ENCODE results near the gene BMF. TPM values are rescaled to one million over a fixed set of nuclear protein-coding genes. Genes with fewer than 3 reads are reported as not detected.

BMF gene
- total RNA-seq, 1 experiment from 2014 or later, result 11.6 TPM

DNA sequence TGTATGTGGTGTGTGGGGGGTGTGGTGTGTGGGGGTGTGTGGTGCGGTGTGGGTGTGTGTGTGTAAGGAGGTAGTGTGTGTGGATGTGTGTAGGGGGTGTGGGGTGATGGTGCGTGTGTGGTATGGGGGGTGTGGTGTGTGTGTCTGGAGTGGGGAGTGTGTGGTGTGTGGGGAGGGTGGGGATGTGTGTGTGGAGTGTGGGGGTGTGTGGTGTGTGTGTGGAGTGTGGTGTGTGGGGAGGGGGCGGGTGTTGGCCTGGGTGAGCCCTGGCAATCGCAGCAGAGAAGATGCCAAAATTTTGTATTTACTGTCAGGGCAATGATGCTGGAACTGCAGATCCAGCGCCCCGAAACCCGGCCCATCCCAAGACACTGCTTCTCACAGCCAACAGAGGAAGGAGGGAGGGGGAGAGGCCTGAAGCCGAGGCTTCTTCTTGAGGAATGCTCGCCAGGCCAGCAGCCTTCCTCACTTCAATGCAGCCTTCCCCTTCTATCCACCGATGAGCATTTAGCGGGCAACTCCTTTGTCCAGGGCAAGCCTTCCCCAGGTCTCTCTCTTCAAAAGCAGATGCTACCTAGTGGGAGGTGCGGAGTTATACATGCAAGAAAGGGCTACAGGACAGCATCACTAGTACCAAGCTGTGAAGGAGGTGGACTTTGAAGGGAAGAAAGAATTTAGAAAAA is 57.8 kb downstream of the BMF start:
- DNase-seq (ENCODE audit: low spot score), result peak; percentile 62

- no peak for DNase-seq (ENCODE audit: low spot score)
These were observed 59.7 kb downstream of the BMF start for GRCh38 chr15:40048926-40049475.

DNA sequence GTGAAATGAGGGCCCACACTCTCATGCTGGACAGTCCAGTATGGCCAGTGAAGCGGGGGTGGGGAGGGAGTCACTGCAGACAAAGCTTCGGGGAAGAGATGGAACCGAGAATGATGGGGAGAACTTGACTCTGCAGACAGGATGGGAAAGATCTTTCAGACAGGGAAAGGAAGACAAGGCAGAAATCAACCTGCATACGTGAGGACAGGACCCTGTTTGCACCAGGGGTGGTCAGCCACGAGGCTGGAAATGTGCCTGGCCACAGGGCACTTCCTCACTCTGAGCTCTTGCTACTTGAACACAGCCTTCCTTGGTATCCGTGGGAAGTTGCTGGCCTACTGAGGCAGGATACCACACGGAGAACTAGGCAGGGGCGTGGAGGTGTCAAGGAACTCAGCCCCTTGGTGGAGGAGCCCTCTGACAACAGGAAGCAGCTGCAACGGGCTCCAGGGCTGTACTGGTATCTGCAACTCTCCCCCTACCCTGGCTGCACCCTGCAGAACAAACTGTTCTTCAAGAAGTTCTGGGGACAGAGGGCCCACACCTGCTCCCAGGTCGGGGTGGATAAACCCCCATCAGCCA is 60.4 kb downstream of the BMF start:
- DNase-seq (ENCODE audit: low spot score), result no peak

DNA sequence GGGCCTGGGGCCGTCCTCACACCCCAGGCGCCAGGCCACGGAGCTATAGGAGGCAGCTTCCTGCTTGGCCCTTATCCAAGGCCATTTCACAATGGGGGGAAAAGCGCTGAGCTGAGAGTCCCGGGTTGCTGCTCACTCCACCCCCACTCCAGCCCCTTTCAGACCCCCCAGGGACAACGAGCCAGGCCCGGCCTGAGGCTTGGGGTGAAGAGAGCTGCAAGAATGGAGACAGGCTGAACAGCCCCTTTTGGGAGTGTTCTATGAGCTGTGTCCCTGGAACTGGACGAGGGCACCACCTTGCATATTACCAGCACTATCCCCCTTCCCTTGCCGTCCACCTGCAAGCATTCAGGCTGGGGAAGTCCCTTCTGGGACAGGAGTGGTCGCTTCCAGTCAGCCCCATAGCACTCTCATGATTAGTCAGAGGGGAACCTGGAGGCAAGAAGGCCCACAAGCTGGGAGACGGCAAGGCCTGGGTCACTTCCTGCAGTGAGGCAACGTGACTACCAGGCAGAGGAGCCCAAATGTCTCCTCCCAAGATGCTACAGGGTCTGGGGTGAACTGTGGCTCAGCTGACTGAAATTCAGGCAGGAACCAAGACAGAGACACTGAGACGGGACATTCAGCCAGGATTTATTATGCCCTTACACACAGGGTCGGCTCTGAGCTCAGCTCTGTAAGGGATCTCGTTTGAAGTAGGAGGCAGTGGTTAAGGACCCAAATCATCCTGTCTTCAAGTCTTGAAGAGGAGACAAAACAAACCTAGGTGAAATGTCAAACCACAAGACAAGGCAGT is 61.1 kb downstream of the BMF start:
- peak; percentile 74 for DNase-seq (ENCODE audit: low spot score)

DNA sequence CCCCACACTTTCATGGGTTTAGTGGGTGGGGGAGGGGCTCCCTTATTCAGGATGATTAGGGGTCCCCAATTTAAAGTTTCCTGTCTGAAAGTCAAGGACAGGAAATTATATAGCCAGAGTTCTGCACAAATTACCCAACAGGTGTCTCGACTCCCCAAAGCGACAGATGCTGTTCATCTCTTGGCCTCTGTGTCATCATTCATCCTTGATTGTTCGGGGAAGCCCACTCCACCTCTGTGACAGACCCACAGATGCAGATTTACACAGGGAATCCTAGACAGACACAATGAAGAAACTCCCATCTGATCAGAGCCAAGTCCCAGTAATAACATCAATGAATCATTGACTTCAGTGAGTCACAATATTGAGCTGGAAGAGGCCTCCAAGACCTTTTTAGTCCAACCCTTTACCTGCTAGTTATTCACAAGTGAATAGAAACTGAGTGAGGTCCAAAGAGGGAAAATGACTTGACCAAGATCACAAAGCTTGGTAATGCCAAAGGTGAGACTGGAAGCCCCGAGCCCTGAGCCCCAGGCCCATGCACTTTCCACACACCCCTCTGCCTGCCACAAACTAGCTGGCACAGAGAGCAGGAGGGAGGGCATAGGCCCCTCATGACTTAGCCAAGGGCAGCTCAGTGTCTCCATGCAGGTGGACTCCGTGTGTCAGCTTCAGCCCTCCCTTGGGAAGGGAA is 61.8 kb downstream of the BMF start:
- peak; percentile 47 for DNase-seq (ENCODE audit: low spot score)

GRCh38 chr15:40045572-40046217 is 63.0 kb downstream of the BMF start:
- DNase-seq (ENCODE audit: low spot score), result no peak

- DNase-seq (ENCODE audit: low spot score), result peak; percentile 93
These were observed 63.7 kb downstream of the BMF start for GRCh38 chr15:40044717-40045571.

GRCh38 chr15:40043927-40044716 is 64.6 kb downstream of the BMF start:
- no peak for DNase-seq (ENCODE audit: low spot score)

- no peak for DNase-seq (ENCODE audit: low spot score)
These were observed 65.8 kb downstream of the BMF start for GRCh38 chr15:40042791-40043320.

DNA sequence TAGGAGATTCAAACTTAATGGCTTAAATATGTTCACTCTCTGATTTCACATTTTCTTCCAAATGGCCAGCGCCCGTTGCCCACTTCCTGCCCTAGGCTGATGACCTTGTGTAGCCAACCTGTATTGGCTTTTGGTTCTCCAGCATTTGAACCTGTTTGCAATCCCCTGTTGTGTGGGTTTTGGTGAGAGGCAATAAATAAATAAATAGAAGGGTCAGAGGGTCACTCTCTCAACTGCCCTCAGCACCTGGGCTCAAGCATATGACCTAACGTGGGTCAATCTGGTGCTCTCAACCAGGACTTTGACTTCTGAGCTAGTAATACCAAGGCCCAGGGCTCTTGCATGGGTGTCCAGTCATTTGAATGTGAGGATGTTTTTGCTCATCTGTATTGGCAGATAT is 67.9 kb downstream of the BMF start:
- DNase-seq (ENCODE audit: low spot score), result no peak

DNA sequence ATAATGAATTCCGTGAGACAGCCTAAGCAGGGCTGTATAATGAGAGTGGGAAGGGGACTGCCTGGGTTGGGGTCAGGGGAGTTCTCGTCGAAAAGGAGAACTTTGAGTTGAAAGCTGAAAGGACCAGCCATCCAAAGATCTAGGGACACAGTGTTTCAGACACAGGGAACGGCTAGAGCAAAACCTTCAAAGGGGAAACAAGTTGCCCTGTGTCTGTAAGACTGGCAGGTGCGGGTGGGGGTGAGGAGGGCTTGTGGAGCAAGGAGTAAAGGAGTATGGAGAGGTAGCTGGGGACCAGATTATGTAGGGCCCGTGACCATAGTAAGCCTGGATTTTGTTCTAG is 68.4 kb downstream of the BMF start:
- DNase-seq (ENCODE audit: low spot score), result no peak

DNA sequence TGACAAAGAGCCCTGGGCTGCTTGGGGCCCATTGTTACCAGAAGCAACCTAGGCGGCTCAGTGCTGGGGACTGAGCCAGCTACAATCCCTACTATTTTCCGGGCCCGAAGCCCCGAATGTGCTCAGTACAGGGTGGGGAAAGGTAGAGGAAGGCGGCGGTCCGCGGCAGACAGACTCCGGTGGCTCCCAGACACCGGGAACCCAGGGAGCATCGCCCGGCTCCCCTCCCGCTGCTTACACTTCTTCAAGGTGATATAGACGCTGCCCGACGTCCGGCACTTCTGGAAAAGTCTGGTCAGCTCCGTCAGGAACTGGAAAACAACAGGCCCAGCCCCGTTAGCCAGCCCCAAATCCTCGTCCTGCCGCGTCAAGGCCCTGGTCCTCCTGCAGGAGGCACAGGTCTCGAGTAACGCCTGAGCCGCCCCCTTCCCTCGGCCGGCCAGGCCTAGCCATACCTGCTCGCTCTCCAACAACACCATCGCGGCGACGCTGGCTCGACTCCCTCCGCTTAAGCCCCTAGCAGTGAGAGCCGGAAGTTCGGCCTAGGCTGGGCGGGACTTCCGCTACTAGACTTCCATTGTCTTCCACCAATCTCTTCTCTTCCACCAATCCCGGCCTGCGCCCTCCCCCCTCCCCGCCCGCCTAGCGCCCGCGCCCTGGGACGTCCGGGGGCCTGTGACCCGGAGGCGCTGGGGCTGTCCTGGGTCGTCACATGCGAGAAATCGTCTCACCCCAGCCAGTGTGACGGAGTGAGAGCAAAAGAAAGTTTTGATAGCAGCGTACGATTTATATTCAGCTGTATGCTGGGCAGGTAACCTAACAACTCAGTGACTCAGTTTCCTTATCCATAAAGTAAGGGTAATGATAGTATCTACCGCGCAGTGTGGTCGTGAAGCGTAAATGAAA is 69.8 kb downstream of the BMF start, which contains the start of gene SRP14:
SRP14 (minus strand) TSS at position 544 of the 906 bp plus-strand sequence; CDS start at position 479, 65 bp downstream.
- DNase-seq (ENCODE audit: low spot score), result peak; percentile 98

DNA sequence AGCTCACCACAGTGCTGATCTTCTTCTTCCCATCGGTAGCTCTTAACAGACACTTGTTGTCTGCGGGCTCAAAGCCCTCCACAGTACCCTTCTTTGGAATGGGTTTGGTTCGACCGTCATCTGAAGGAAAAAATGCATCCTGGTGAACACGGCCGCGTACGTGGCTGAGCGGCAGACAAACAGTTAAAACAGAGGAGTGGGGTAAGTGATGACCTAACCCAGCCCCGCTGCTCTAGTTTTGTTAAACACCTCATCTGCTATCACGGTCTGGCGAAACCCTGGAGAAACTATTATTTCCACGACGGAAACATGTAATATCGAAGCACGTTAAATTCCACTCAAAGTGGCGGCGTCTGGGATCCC is 70.4 kb downstream of the BMF start:
- no peak for DNase-seq (ENCODE audit: low spot score)

Other genes starting within 250 kb of the BMF start
- 1.7 TPM in 2 replicates for gene GPR176, start 188.6 kb downstream of the BMF start, total RNA-seq (2014; rRNA removed; shearing (Covaris generic))
- gene EIF2AK4, start 174.8 kb downstream of the BMF start, total RNA-seq (2014; rRNA removed; shearing (Covaris generic)), result 10.4 and 12.4 TPM in 2 replicates
- 245 and 295 TPM in 2 replicates for gene SRP14, start 69.7 kb downstream of the BMF start, total RNA-seq (2014; rRNA removed; shearing (Covaris generic))
- gene BUB1B, start 52.2 kb upstream of the BMF start, total RNA-seq (2014; rRNA removed; shearing (Covaris generic)), result 39.8 and 40.1 TPM in 2 replicates
- 6.4 and 17.7 TPM in 2 replicates for gene PAK6, start 130.2 kb upstream of the BMF start, total RNA-seq (2014; rRNA removed; shearing (Covaris generic))
- gene ANKRD63, start 174.2 kb upstream of the BMF start, total RNA-seq (2014; rRNA removed; shearing (Covaris generic)), result not detected in 2 replicates
- gene PLCB2, start 199.1 kb upstream of the BMF start, total RNA-seq (2014; rRNA removed; shearing (Covaris generic)), result 0.38 and 0.91 TPM in 2 replicates
- gene INAFM2, start 214.8 kb upstream of the BMF start, total RNA-seq (2014; rRNA removed; shearing (Covaris generic)), result 7.9 and 10.2 TPM in 2 replicates
- 15.3 and 16.4 TPM in 2 replicates for gene CCDC9B, start 232.1 kb upstream of the BMF start, total RNA-seq (2014; rRNA removed; shearing (Covaris generic))
- 72.8 and 94.3 TPM in 2 replicates for gene PHGR1, start 242.2 kb upstream of the BMF start, total RNA-seq (2014; rRNA removed; shearing (Covaris generic))
- 0.81 and 1.3 TPM in 2 replicates for gene DISP2, start 249.3 kb upstream of the BMF start, total RNA-seq (2014; rRNA removed; shearing (Covaris generic))

All from HT-29 (cell line).